ENCODE results near the gene OSBPL8.
"Not testable (repeated sequence)": the region's sequence is repeated elsewhere in the genome, so short reads cannot be mapped to it uniquely, and the experiment has no call there.

OSBPL8 gene

GRCh38 chr12:76417116-76417515, 142.5 kb downstream of the OSBPL8 start:
- DNase-seq (ENCODE audit: low spot score): no peak

GRCh38 chr12:76413121-76413520, 146.4 kb downstream of the OSBPL8 start:
- DNase-seq (ENCODE audit: low spot score): no peak

- no peak for DNase-seq (ENCODE audit: low spot score)
These were observed 148.8 kb downstream of the OSBPL8 start for GRCh38 chr12:76410781-76411180.

DNA sequence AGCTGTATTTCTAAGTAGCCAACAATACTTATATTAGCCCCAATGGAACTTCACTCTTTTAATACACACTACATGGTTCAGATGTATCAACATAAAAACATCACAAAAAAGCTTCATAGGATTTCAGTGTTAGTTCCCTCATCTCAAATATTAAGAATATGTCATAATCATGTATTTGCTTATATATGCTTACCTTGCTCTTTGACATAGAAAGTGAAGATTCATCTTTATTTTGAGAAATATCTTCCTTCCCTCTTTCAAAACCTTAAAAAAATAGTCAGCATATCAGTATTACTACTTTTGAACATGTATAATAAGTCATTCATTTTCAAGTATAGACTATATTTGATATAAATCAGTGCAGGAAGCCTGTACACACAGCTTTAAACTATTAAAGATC, 149.2 kb downstream of the OSBPL8 start:
- no peak for DNase-seq (ENCODE audit: low spot score)

GRCh38 chr12:76409074-76409473, 150.5 kb downstream of the OSBPL8 start:
- DNase-seq (ENCODE audit: low spot score): no peak

DNA sequence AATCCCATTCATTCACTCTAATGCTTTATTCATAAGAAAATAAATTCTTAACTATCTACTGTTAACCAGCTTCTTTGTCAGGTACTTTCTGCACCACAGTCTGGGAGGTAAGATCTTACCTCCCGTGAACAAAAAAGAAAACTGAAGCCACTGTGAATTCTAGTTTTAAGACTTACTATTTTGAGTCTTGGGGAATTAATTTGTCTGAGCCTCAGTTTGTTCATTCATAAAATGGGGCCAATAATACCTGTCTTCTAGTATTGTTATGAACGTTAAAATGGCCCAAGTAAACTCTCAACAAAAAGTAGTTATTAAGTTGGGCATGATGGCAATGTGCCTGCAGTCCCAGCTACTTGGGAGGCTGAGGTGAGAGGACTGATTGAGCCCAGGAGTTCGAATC, 151.9 kb downstream of the OSBPL8 start:
- DNase-seq (ENCODE audit: low spot score): no peak

DNA sequence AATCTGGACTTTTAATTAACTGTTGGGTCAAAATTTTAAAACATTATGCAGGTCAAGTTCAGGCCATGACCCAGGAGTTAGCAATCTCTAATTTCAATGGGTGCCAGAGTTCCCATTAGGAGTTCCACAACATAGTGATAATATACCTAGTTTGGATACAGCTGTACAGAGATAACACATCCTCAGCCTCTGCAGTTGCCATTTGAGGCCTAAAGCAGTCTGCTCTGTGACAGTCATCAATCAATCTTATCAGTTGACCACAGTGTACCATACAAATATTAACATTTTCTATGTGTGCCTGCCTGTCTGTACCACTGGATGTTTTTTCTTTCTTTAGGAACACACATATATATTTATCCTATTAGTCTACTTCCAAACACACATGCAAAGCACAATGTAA, 157.3 kb downstream of the OSBPL8 start:
- DNase-seq (ENCODE audit: low spot score): no peak

- DNase-seq (ENCODE audit: low spot score): no peak
These were observed 159.4 kb downstream of the OSBPL8 start for GRCh38 chr12:76400136-76400535.

GRCh38 chr12:76399040-76399439, 160.5 kb downstream of the OSBPL8 start:
- DNase-seq (ENCODE audit: low spot score): no peak

GRCh38 chr12:76398106-76398505, 161.5 kb downstream of the OSBPL8 start:
- no peak for DNase-seq (ENCODE audit: low spot score)

DNA sequence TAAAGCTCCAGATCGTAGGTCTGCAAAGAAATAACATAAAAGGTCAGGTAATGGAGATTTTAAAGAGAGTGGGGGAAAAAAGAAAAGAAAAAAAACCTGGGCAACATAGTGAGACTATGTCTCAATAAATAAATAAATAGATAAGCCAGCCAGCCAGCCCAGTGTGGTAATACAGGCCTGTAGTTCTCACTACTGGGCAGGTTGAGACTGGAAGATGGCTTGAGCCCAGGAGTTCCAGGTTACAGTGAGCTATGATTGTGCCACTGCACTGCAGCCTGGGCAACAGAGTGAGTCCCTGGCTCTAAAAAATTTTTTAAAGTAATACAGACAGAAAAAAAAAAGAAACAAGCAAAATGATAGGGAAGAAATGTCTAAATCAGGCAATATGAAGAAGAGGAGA, 168.1 kb downstream of the OSBPL8 start:
- no peak for DNase-seq (ENCODE audit: low spot score)

DNA sequence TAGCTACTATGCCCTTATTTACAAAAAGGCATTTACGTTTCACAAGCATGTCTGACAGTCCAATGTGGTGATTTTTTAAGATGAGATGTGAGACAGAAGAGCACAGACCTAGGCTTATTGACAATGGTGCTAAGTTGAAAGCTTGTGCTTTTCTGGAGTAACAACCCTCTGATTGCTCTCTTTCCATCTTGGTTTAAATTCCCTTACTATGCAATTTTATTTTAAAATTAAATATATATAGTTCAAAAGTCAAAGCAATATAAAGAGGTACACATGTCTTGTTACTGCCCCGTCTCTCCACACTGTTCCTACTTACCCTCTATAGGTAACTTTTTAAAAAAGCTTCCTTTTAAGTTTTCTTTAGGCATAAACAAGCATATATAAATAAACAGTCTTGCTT, 172.0 kb downstream of the OSBPL8 start:
- DNase-seq (ENCODE audit: low spot score): no peak

DNA sequence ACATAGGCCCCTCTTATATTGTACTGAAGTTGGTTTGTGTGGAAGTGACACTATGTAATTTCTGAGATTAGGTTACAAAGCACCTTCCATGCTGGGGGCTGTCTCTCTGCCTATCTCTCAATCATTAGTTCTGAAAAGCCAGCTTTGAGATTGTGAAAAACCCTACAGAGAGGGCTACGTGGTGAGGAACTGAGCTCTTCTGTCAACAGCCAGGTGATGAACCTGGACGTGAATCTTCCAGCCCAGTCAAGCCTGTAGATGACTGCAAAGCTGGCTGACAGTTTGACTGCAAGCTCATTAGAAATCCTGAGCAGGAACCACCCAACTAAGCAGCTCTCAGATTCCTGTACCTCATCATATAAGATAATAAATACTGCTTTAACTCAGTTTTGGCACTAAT, 175.0 kb downstream of the OSBPL8 start:
- DNase-seq (ENCODE audit: low spot score): no peak

DNA sequence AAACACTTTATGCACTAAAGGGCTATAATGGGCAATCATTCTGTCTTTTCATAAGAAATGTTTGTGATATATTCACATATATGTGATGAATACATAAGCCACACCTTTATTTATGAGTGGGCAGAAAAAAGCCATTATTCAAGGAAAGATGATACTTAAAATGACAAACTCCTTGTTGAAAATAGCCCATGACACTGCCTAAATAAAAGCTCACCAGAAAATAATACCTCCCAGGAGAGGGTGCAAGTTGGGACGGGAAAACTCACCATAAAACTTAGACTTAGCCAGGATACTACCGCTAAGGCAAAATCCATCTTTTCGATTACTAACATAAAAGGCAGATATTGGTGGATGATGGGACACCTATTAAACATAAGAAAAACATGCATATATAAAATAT, 175.6 kb downstream of the OSBPL8 start:
- no peak for DNase-seq (ENCODE audit: low spot score)

DNA sequence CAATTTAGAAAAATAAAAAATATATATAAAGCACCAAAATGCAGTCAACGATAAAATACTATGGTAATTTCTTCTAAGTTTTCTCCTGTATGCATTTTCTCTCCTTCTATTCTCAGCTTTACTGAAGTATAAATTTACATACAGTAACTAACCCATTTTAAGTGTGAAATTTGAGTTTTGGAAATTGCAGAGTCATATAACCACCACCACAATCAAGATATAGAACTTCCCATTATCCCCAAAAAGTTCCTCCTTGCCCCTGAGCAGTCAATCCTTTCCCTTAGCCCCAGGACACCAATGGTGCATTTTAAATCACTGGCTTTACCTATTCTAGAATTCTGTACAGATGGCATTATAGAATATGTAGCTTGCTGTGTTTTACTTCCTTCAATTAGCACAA, 180.3 kb downstream of the OSBPL8 start:
- no peak for DNase-seq (ENCODE audit: low spot score)

DNA sequence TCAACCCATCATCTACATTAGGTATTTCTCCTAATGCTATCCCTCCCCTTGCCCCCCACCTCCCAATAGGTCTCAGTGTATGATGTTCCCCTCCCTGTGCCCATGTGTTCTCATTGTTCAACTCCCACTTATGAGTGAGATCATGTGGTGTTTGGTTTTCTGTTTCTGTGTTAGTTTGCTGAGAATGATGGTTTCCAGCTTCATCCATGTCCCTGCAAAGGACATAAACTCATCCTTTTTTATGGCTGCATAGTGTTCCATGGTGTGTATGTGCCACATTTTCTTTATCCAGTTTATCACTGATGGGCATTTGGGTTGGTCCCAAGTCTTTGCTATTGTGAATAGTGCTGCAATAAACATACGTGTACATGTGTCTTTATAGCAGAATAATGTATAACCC, 182.7 kb downstream of the OSBPL8 start:
- not testable (repeated sequence) for DNase-seq (ENCODE audit: low spot score)

DNA sequence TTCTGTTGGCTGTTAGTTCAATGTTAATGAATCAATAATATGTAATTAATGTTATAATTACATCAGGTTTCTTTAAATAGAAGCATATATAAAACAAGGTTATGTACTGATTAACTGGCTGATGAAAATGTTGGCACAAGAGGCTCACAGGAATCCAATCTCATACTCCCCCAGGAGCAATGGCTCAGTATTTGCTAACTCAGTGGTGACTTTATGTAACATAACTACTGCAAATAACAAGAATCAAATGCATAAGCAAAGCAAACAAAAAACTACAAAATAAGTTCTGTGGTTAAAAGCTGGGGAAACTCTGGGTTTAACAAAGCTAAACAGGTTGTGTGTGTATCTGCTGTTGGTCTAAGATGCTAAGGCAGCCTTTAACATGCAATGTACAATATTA, 183.6 kb downstream of the OSBPL8 start:
- no peak for DNase-seq (ENCODE audit: low spot score)

DNA sequence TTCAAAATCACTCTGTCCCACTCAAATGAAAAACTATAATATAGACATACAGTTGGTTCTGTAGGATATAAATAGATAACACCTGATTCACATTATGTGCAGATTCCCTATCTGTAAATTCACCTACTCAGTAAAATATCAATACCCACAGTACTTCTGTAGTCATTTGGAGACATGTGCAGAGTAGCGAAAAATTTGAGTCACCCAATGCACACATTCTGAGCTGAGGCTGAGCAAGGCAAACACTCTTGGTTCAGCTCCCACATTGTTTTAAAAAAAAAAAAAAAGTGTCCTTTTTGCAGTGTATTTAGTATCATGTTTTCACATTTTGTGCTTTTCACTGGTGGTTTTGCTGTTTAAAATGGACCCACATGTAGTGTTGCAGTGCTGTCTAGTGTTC, 184.1 kb downstream of the OSBPL8 start:
- no peak for DNase-seq (ENCODE audit: low spot score)

DNA sequence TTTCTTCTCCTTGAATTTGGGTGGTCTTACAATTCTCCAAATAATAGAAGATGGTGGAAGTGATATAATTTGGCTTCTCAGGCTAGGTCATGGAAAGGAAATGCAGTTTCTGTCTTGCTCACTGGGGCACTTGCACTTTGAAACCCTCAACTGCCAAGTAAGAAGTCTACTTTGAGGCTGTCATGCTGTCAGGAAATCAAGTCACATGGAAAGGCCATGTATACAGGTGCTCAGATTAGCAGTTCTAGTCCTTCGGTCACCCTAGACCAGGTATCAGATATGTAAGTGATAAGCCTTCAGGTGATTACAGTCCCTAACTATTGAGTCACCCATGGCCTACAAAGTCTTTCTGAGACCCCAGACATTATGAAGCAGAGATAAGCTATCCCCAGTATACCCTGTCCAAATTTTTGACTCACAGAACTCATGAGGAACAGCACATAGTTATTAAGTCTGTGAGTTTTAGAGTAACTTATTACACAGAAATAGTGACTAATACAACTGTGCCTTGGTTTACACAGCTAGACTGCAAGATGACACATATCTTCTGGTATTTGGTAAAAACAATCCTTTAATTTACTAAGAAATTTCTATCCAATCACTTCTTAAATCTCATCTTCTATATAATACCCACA, 185.1 kb downstream of the OSBPL8 start:
- no peak for DNase-seq (ENCODE audit: low spot score)

DNA sequence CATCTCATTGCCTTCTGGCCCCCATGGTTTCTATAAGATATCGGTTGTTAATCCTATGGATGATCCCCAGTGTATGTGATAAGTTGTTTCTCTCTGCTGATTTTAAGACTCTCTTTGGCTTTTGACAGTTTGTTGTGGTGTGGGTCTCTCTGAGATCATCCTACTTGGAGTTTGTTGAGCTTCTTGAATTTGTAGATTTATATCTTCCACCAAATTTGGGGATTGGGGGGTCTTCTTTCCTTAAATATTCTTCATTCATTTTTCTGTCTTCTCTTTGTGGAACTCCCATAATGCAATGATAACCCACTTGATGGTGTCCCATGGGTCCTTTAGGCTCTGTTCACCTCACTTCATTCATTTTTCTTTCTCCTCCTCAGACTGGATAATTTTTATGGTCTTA, 191.3 kb downstream of the OSBPL8 start:
- no peak for DNase-seq (ENCODE audit: low spot score)

- no peak for DNase-seq (ENCODE audit: low spot score)
These were observed 193.4 kb downstream of the OSBPL8 start for GRCh38 chr12:76366163-76366562.

GRCh38 chr12:76364131-76364530, 195.4 kb downstream of the OSBPL8 start:
- DNase-seq (ENCODE audit: low spot score): not testable (repeated sequence)

DNA sequence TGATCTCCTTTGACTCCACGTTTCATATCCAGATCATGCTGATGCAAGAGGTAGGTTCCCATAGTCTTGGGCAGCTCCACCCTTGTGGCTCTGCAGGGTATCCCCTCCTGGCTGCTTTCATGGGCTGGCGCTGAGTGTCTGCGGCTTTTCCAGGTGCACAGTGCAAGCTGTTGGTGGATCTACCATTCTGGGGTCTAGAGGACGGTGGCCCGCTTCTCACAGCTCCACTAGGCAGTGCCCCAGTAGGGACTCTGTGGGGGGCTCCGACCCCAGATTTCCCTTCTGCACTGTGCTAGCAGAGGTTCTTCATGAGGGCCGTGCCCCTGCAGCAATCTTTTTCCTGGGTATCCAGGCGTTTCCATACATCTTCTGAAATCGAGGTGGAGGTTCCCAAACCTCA, 199.3 kb downstream of the OSBPL8 start:
- no peak for DNase-seq (ENCODE audit: low spot score)

DNA sequence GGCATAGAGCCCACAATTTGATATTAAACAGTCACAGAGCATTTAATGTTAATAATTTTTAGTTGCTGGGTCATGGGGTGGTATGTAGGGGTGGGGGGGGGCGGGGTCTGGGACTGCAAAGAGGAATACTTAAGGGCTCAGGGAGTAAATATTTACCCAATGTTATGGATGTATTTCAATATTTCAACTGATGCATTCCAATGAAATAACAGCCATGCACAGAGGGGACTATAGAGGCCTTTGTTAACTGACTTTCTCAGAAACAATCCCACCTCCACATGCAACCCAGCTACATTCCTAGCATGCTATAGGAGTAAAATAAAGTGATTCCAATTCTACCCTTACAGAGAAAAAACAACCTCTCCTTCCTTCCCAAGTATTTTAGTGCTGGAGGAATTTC, 203.5 kb downstream of the OSBPL8 start:
- no peak for DNase-seq (ENCODE audit: low spot score)
